DMS153 (cell line): Measurements from ENCODE around the gene UBASH3A.

Experiments used
- DNase-seq: peaks from one replicate; lab custom pipeline; 2025; lab: John Stamatoyannopoulos, UW

Gene UBASH3A

GRCh38 chr21:42411891-42412635, 8.4 kb downstream of the UBASH3A start:
- DNase-seq: no peak

GRCh38 chr21:42412636-42412933, 8.9 kb downstream of the UBASH3A start:
- DNase-seq: no peak

GRCh38 chr21:42413093-42413492, 9.4 kb downstream of the UBASH3A start:
- DNase-seq: no peak

GRCh38 chr21:42413500-42413899, 9.8 kb downstream of the UBASH3A start:
- DNase-seq: no peak

GRCh38 chr21:42414066-42414465, 10.4 kb downstream of the UBASH3A start:
- DNase-seq: no peak

GRCh38 chr21:42414553-42414927, 10.8 kb downstream of the UBASH3A start:
- no peak for DNase-seq

DNA sequence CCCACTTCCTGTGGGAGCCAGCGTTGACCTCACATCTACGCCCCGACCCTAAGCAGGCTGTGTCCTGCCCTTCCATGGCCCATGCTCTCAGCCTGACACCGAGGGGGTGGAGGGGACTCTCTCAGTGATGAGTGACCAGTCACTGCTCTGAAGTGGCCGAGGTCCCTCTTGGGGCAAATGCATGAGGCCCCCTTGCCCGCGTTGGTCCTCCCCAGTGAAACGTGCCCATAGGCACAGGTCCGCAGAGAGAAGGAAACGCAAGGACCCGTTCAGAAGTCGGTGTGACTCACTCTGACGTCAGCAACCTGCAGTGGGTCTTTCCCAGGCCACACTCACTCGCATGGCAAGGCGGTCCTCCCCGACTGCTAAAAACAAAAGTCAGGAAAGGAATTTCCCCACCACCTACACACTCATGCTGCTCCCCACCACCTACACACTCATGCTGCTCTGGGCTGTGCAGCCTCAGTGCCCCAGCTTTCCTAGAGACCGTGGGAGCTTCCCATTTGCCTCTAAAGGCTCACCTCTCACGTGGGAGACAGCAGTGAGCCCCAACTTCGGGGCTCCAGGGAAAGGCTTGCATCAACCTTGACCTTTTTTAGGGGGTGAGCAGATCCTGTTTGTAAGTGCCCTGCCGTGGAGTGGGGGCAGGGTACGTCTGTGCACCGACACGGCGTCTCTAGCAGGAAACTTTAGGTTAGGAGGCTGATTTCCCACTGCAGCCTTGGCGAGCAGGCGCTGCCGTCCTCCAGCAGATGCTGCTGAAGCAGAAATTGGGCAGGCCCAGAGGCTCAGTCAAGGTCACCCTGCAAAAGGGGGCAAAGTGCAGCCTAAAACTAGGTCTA, 11.4 kb downstream of the UBASH3A start:
- no peak for DNase-seq

- DNase-seq: no peak
Measured at GRCh38 chr21:42417533-42417932, 13.8 kb downstream of the UBASH3A start.

- DNase-seq: no peak
Measured at GRCh38 chr21:42418886-42419285, 15.2 kb downstream of the UBASH3A start.

- no peak for DNase-seq
Measured at GRCh38 chr21:42419845-42420244, 16.1 kb downstream of the UBASH3A start.

DNA sequence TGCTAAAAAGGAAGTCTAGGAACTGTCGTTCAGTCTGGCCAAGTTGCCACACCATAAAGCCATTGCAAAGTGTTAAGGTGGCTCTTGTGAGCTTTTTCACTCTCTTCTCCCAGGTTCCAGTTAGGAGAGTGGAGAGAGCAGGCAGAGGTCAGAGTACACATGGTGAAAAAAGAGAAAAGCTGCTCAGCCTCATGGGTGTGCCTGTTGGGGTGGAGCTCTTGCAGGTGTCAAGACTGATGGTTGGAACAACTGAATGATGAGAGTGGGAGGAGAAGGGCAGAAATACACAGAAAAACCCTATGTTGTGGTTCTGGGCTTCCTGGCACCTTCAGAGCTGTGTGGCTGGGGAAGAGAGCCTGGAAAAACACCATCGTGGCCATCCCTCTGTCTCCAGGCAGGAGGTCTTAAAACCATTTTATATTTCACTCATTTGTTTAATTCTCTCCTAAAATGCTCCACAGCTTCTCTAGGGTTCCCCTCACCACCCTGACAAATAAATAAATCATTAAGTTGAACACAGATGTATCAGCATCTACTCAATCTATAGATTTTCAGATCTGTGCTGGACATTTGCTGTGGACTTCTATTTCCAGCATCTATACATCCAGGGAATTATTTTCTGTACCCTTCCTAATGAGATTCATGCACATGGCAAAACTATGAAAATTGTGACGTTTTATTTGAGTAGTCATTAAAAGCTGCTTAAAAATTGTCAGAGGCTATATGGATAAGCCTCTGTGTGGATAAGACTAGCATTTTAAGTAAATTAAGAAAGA, 17.5 kb downstream of the UBASH3A start:
- DNase-seq: no peak

DNA sequence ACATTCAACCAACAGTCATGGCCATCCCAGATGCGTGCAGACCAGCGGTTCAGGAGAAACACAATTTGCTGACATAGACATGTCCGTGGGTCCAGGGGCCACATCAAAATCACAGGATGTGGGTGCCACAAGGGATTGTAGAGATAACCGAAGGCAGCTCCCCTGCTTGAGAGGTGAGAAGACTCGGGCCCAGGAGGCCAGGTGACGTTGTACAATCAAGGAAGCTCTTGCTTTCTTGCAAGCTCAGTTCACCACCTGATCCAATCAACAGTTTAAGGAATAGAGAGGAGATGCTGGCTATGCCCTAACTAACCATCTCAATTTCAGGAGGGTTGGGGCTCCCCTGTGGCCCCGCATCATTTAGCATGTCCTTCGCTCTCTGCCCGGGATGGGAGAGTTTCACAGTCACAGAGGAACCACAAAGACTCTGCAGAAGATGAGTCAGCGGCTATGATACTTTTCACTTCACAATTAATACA, 19.5 kb downstream of the UBASH3A start:
- no peak for DNase-seq

DNA sequence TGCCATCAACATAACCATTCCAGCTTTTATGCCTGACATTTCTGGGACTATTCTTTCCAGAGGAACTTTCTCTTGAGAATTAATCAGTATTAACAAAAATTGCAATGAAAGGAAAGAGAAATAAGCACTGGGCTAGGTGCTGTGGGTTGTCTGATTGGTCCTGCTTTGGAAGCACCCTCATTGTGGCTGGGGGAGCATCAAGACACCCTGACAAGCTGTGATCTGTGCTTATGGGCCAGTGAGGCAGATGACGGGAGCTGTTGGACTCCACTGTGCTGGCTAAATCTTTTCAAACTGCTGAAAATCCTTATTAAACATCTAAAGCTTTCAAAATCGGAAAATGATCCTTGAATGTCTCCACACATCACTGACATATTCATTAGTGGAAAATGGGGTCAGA, 20.0 kb downstream of the UBASH3A start:
- no peak for DNase-seq

GRCh38 chr21:42424914-42425541, 21.3 kb downstream of the UBASH3A start:
- no peak for DNase-seq

DNA sequence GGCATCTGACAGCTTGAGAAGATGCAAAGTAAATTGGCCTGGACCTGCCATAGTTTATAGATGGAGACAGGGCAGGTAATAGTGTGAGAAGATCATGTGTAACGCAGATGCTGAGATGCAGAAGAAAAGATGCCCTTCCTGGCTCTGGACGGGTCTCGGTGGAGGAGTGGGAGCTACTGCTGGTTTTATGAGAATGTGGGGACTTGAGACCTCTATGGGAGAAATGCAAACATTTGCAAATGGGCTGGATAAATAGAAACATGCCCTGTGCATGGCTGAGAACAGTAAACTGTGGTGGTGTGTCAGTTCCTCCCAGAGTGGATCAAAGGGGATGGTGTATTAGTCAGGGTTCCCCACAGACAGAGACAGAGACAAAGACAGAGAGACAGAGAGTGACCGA, 21.9 kb downstream of the UBASH3A start:
- DNase-seq: no peak

DNA sequence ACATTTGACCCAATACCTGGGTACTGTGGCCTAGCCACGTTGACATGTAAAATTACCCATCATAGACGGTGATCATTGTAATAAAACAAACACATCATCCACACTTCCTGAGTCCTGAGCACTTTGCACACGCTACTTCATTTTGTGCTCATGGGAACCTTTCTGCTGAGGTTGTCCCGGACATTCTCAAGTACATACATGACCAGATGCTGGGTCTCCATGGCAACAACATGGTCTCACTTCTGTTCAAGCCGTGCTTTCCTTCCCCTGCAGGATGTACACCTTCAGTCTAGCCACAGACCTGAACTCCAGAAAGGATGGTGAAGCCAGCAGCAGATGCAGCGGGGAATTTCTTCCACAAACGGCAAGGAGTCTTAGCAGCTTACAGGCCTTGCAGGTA, 22.7 kb downstream of the UBASH3A start:
- DNase-seq: no peak

- DNase-seq: no peak
Measured at GRCh38 chr21:42426876-42427480, 23.3 kb downstream of the UBASH3A start.

GRCh38 chr21:42427809-42428419, 24.2 kb downstream of the UBASH3A start:
- DNase-seq: no peak

DNA sequence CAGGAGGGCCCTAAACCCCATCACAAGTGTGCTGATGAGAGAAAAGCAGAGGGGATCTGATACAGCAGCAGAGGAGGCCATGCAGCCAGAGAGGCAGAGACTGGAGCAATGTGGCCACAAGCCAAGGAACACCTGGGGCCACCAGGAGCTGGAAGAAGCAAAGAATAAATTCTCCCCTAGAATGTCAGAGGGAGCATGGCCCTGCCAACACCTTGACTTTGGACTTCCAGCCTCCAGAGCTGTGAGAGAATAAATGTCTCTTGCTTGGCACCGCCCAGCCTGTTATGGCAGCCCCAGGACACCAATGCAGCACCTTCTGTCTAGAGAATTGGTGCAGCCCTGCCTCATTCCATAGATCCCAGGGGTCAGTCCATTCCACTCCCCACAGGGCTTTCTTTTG, 25.3 kb downstream of the UBASH3A start:
- no peak for DNase-seq

DNA sequence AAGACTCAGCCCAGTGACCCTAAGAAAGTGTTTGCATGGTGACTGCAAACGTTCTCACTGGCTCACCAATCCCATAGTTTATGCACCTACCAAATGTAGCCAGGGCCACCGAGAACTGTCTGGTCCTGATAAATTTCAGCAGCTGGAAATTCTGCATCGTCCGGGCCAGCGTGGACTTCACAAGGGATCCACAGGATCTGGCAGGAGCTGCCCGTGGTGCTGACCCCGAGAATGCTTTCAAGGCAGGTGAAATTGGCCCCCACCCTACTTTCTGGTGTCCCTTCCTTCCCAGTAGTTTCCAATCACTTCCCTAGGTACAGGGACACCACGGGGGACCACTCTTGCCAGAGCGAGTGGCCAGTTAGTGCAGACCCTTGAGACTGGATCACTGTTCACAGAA, 26.2 kb downstream of the UBASH3A start:
- no peak for DNase-seq

- no peak for DNase-seq
Measured at GRCh38 chr21:42430521-42430920, 26.8 kb downstream of the UBASH3A start.
